ENCODE measurements around the gene MCF2L2. TPM values are rescaled to one million over a fixed set of nuclear protein-coding genes. Genes with fewer than 3 reads are reported as not detected.
A peak's percentile ranks its signal among the peaks of the same experiment; 100 is the strongest.

Gene MCF2L2
- total and polyA plus RNA-seq, 9 of the 15 experiments (the other 6 are each of a cell fraction or from before 2014, with no cell fraction given): 0.56 to 4.2 (median 3.0) TPM

- TF ChIP-seq SFPQ (IDR thresholded peaks at IDR 0.05; ENCODE audit: low read depth, low read length) (no peak), RBFOX2 (IDR thresholded peaks at IDR 0.05; ENCODE audit: low read depth, low read length) (peak; percentile 87), RBM34 (IDR thresholded peaks at IDR 0.05; ENCODE audit: borderline replicate concordance, insufficient read depth, low read length) (0 out of 2 replicates have a peak, but pooled peaks have one; percentile 46), ZNF407 (IDR thresholded peaks at IDR 0.05; ENCODE audit: low read depth) (no peak), ZC3H4 (CRISPR knock-in tag; IDR thresholded peaks at IDR 0.05; ENCODE audit: borderline replicate concordance) (no peak), ZNF444 (CRISPR knock-in tag; IDR thresholded peaks at IDR 0.05) (no peak), TCFL5 (CRISPR knock-in tag; conservative IDR thresholded peaks at IDR 0.05) (no peak), VEZF1 (CRISPR knock-in tag; IDR thresholded peaks at IDR 0.05) (peak; percentile 74), ZNF609 (CRISPR knock-in tag; IDR thresholded peaks at IDR 0.05; ENCODE audit: borderline replicate concordance) (no peak)
These were observed at the start of gene MCF2L2 (continued) for GRCh38 chr3:183428447-183429211.
